Lung (tissue), 12 donors: ENCODE results near the gene OR52K1. TPM values are rescaled to one million over a fixed set of nuclear protein-coding genes. Genes with fewer than 3 reads are reported as not detected.

Source experiments
- ATAC-seq: fragments of 200-7000 bp; cut with Tn5 transposase; one replicate; pipeline ENCODE4 v1.9.1; 2020; ENCODE audit warnings: moderate number of reproducible peaks; ENCODE audit not compliant: insufficient read depth, low FRiP score
- DNase-seq, 3 donors: peaks; one replicate each; pipeline ENCODE4 v3.0.0-alpha.2; 2013 to 2017
- H3K27ac ChIP-seq, 2 donors: one replicate each; pipeline ENCODE4 v1.5.1; 2013; ENCODE audit warnings: mild to moderate bottlenecking in 2 of 2, moderate library complexity in 2 of 2, control low read depth in 1 of 2, inconsistent platforms in 1 of 2, low read depth in 1 of 2, low read length in 1 of 2
- H3K27me3 ChIP-seq, 3 donors: one replicate each; pipeline ENCODE4 v1.5.1; 2013; ENCODE audit warnings: low read length in 2 of 3; ENCODE audit not compliant: control insufficient read depth in 3 of 3, insufficient read depth in 3 of 3
- H3K36me3 ChIP-seq, 4 donors: one replicate each; pipeline ENCODE4 v1.5.1; 2013; ENCODE audit warnings: low read length in 4 of 4, mild to moderate bottlenecking in 1 of 4, moderate library complexity in 1 of 4; ENCODE audit not compliant: control insufficient read depth in 4 of 4, insufficient read depth in 4 of 4
- H3K4me1 ChIP-seq, 5 donors: one replicate each; pipeline ENCODE4 v1.5.1; 2013; ENCODE audit warnings: low read length in 5 of 5, mild to moderate bottlenecking in 2 of 5, moderate library complexity in 1 of 5; ENCODE audit not compliant: control insufficient read depth in 5 of 5, insufficient read depth in 5 of 5
- H3K4me3 ChIP-seq: one replicate; pipeline ENCODE4 v1.5.1; 2013; ENCODE audit warnings: mild to moderate bottlenecking, control low read depth, moderate library complexity
- H3K9ac ChIP-seq, 2 donors: one replicate each; pipeline ENCODE4 v1.5.1; 2013; ENCODE audit warnings: low read length in 2 of 2, control low read depth in 1 of 2; ENCODE audit not compliant: insufficient read depth in 1 of 2
- H3K9me3 ChIP-seq, 4 donors: one replicate each; pipeline ENCODE4 v1.5.1; 2013; ENCODE audit warnings: low read length in 3 of 4, mild to moderate bottlenecking in 1 of 4, moderate library complexity in 1 of 4; ENCODE audit not compliant: control insufficient read depth in 4 of 4, insufficient read depth in 3 of 4
- WGBS, 2 donors: extraction: QIAGEN DNeasy Blood & Tissue Kit; methylation state at CpG; one replicate each; pipeline ENCODE4 v1.1.7; 2013; 5-methylcytosine and 5-hydroxymethylcytosine counted together
- polyA plus RNA-seq, 2 donors: library from polyadenylated mRNA; stranded (reverse); fragments of 200-250 nt; gene quantifications; one replicate each; pipeline ENCODE4 v1.2.1, GENCODE V29; 2013
- total RNA-seq, 2 donors: library from RNA; depleted of rRNA in 1 of 2; stranded (reverse); fragments of >200 nt in 1 of 2; gene quantifications; one replicate each; pipeline ENCODE4 v1.2.1, GENCODE V29; 2014 to 2021
- TF ChIP-seq, protein P1 (sequence below): IDR thresholded peaks from 2 replicates; pipeline ENCODE4 v1.5.1; 2012; ENCODE audit warnings: mild to moderate bottlenecking; ENCODE audit errors: control extremely low read depth, extremely low read depth
- donor health status: control.
- donor health status: control.
- donor health status: Bipolar disorder and iron deficiency.
- donor health status: healthy.
- donor health status: DM: yes; HTN: yes; CAD: no.

OR52K1 gene
- total and polyA plus RNA-seq, 4 donors: 0.01 to 0.18 TPM; not detected in 2

DNA sequence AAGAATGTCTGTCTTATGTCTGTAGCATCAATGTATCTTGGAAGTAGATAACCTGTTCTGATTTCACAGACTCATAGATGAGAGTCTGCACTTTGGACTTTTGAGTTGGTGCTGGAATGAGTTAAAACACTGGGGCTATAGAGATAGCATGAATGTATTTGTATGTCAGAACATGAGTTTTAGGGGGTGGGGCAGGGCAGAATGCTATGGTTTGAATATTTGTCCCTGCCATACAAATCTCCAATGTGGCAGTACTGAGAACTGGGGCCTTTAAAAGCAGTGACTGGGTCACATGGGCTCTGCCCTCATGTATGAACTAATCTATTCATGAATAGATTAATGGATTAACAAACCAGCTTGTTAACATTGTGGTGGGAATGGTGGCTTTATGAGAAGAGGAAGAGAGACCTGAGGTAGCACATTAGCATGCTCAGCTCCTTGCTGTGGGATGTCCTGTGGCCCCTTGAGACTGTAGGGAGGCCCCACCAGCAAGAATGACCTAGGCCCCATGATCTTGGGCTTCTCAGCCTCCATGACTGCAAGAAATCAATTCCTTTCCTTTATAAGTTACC, 15.5 kb upstream of the OR52K1 start:
- TF ChIP-seq, protein P1, sequence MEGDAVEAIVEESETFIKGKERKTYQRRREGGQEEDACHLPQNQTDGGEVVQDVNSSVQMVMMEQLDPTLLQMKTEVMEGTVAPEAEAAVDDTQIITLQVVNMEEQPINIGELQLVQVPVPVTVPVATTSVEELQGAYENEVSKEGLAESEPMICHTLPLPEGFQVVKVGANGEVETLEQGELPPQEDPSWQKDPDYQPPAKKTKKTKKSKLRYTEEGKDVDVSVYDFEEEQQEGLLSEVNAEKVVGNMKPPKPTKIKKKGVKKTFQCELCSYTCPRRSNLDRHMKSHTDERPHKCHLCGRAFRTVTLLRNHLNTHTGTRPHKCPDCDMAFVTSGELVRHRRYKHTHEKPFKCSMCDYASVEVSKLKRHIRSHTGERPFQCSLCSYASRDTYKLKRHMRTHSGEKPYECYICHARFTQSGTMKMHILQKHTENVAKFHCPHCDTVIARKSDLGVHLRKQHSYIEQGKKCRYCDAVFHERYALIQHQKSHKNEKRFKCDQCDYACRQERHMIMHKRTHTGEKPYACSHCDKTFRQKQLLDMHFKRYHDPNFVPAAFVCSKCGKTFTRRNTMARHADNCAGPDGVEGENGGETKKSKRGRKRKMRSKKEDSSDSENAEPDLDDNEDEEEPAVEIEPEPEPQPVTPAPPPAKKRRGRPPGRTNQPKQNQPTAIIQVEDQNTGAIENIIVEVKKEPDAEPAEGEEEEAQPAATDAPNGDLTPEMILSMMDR: no peak
- H3K4me3 ChIP-seq: no peak overlapping the region
- no peaks in the 10 kb centered on the region for H3K27me3 ChIP-seq
- no peak overlapping the region for H3K9ac ChIP-seq
- no peak for DNase-seq
- peaks cover 0 to 1% (median 0%) of the 10 kb centered on the region in 4 donors for H3K9me3 ChIP-seq
- no peak for ATAC-seq
- no peak overlapping the region for H3K27ac ChIP-seq
- no peaks in the 10 kb centered on the region for H3K36me3 ChIP-seq
- no peaks in the 10 kb centered on the region for H3K4me1 ChIP-seq

DNA sequence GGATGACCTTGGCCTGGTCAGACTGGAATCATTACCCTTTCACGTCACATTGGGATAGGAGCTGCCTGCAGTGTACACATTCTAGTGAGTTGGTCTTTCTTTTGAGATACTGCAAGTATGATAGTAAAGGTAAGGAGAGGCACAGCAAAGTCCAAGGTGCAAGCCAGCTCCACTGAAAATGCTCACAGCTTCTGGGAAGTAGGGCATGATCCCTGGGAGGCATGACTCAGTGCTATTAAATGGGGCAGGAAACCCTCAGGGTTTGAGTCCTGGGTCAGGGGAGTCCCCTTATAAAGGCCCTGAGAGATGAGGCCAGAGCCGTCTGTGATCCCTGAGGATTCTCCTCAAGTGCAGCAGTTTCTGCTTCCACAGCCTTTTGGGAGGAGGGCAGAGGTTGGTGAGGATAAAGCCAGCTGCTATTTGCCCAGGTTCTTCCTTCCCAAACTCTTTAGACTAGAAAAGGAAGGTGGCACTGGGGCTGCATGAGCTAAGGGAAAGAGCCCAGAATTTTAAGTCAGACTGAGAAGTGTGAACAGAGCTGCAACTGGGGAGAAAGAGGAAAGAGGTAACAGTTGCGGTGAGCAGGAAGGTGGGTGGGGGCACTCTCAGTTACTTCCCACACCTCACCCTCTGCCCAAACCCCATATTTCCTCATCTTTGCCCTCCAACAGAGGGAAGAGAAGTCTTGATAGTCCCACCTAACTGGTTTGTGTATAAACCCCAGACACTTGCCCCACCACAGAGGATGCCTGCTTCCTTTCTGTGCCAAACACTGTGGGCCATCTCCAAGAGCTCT, 14.4 kb upstream of the OR52K1 start:
- Histone ChIP-seq H3K27me3 (no peaks in the 10 kb centered on the region), H3K4me1 (no peaks in the 10 kb centered on the region), H3K9ac (no peak overlapping the region), H3K9me3 (peaks cover 0 to 1% (median 0%) of the 10 kb centered on the region in 4 donors), H3K27ac (no peak overlapping the region), H3K36me3 (no peaks in the 10 kb centered on the region), H3K4me3 (no peak overlapping the region)
- WGBS, 2 donors: 52 to 68% methylated on average over 3 of the region's 3 CpGs
- ATAC-seq: no peak
- no peak for DNase-seq
- TF ChIP-seq, protein P1: no peak

DNA sequence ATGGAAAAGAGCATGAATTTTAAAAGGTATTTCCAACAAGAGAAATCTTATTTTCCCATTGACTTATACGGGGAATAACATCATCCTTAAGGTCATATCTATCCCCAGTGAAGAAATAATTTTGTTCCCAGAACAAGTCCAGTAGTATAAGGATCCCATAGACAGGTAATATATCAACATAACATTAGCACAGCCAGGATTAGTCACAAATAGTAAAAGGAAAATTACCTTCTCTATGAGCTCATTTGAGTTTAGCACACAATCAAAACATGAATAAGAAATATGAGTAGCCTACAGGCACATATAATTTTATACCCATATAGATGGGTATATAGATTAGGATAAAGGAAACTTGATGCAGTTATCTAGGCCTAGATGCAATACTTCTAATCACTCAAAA, 2.8 kb upstream of the OR52K1 start:
- H3K36me3 ChIP-seq: no peaks in the 10 kb centered on the region
- no peak overlapping the region for H3K27ac ChIP-seq
- peaks cover 0 to 3% (median 0%) of the 10 kb centered on the region in 5 donors for H3K4me1 ChIP-seq
- H3K4me3 ChIP-seq: no peak overlapping the region
- WGBS, 2 donors: 78 to 95% methylated on average over 1 of the region's 1 CpG
- ATAC-seq: no peak
- no peak for DNase-seq
- no peaks in the 10 kb centered on the region for H3K9me3 ChIP-seq
- TF ChIP-seq, protein P1: no peak
- no peak overlapping the region for H3K9ac ChIP-seq
- H3K27me3 ChIP-seq: no peaks in the 10 kb centered on the region
